Mammary epithelial cell (primary cell): ENCODE measurements around the gene HDAC9.

Experiments
- CTCF ChIP-seq, 2 donors: IDR thresholded peaks in 1 of 2; conservative IDR thresholded peaks in 1 of 2; 2 replicates each; pipeline ENCODE4 v1.5.1; 2011 to 2012; ENCODE audit warnings: inconsistent platforms in 2 of 2, low read length in 2 of 2, mild to moderate bottlenecking in 2 of 2, control low read depth in 1 of 2, low read depth in 1 of 2; ENCODE audit not compliant: insufficient read depth in 1 of 2; ENCODE audit errors: extremely low read depth in 1 of 2
- EZH2 ChIP-seq: IDR thresholded peaks from 2 replicates; pipeline ENCODE4 v1.6.1; 2012; ENCODE audit warnings: low read length, inconsistent platforms, borderline replicate concordance

DNA sequence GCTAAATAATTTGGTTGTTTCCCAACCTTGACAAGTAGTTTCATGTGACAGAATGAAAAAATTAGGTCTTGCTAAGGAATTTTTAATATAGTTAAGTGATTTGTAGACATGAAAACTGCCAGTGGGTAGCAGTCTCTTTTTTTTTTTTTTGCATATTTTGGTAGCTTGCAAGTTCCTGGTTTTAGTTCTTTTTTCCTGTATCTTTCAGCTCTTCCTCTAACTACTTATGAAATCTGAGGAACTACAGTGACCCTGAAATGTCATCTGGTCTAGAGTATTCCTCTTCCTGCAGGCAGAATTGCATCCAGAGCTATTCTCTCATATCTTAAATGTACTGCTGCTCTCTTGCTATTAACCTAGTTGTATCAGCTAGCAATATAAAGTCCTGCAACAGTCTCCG lies 160.4 kb downstream of the HDAC9 start:
- TF ChIP-seq CTCF (conservative IDR thresholded peaks at IDR 0.05 in 1 of 2, IDR thresholded peaks at IDR 0.05 in 1 of 2; ENCODE audit: extremely low read depth in 1 of 2, insufficient read depth in 1 of 2, low read depth in 1 of 2, low read length in 2 of 2) (no peak), EZH2 (no peak)
